GM12878 (cell line): Measurements from ENCODE around the gene FOXF1.

Experiments used
- POLR2AphosphoS5 ChIP-seq: IDR thresholded peaks from 2 replicates; pipeline ENCODE4 v1.6.1; 2011; ENCODE audit warnings: mild to moderate bottlenecking, low read length, inconsistent platforms
- TF ChIP-seq, protein P1 (sequence below): fragments of 450-650 bp; IDR thresholded peaks from 2 replicates; pipeline ENCODE4 v1.6.1; 2017; ENCODE audit warnings: mild to moderate bottlenecking, moderate library complexity
- TF ChIP-seq, protein P2 (sequence below): IDR thresholded peaks from 2 replicates; pipeline ENCODE4 v1.6.1; 2011; ENCODE audit warnings: mild to moderate bottlenecking, low read depth, low read length, moderate library complexity; ENCODE audit not compliant: insufficient replicate concordance

DNA sequence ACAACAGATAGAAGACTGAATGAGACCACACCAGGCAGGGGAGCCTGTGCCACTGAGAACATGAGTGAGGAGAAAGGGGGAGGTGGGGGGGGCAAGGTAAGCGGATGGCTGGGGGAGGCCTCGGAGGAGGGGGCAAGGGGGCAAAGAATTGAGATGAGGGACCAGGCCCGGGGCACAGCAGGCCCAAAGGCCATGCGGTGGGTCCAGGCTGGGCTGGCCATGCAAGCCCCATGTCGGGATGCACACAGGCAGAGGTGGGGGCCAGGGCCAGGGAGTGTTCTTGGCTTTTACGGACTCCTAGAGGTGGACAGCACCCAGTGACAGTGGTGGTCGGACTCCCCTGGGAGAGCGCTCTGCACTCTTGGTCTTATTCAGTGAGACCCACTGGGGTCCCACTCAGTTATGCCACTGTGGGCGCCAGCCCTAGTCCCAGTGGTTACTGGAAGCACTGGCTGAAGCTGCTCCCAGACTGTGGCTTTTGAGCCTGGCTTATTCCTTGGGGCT, 49.5 kb downstream of the FOXF1 start:
- TF ChIP-seq, protein P1, sequence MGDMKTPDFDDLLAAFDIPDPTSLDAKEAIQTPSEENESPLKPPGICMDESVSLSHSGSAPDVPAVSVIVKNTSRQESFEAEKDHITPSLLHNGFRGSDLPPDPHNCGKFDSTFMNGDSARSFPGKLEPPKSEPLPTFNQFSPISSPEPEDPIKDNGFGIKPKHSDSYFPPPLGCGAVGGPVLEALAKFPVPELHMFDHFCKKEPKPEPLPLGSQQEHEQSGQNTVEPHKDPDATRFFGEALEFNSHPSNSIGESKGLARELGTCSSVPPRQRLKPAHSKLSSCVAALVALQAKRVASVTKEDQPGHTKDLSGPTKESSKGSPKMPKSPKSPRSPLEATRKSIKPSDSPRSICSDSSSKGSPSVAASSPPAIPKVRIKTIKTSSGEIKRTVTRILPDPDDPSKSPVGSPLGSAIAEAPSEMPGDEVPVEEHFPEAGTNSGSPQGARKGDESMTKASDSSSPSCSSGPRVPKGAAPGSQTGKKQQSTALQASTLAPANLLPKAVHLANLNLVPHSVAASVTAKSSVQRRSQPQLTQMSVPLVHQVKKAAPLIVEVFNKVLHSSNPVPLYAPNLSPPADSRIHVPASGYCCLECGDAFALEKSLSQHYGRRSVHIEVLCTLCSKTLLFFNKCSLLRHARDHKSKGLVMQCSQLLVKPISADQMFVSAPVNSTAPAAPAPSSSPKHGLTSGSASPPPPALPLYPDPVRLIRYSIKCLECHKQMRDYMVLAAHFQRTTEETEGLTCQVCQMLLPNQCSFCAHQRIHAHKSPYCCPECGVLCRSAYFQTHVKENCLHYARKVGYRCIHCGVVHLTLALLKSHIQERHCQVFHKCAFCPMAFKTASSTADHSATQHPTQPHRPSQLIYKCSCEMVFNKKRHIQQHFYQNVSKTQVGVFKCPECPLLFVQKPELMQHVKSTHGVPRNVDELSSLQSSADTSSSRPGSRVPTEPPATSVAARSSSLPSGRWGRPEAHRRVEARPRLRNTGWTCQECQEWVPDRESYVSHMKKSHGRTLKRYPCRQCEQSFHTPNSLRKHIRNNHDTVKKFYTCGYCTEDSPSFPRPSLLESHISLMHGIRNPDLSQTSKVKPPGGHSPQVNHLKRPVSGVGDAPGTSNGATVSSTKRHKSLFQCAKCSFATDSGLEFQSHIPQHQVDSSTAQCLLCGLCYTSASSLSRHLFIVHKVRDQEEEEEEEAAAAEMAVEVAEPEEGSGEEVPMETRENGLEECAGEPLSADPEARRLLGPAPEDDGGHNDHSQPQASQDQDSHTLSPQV = no peak
- TF ChIP-seq, protein P2, sequence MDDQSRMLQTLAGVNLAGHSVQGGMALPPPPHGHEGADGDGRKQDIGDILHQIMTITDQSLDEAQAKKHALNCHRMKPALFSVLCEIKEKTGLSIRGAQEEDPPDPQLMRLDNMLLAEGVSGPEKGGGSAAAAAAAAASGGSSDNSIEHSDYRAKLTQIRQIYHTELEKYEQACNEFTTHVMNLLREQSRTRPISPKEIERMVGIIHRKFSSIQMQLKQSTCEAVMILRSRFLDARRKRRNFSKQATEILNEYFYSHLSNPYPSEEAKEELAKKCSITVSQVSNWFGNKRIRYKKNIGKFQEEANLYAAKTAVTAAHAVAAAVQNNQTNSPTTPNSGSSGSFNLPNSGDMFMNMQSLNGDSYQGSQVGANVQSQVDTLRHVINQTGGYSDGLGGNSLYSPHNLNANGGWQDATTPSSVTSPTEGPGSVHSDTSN = no peak
- no peak for TF ChIP-seq POLR2AphosphoS5
